ENCODE measurements around the gene ERVH48-1. TPM values are rescaled to one million over a fixed set of nuclear protein-coding genes. Genes with fewer than 3 reads are reported as not detected.
A peak's percentile ranks its signal among the peaks of the same experiment; 100 is the strongest.
"Not testable (repeated sequence)": the region's sequence is repeated elsewhere in the genome, so short reads cannot be mapped to it uniquely, and the experiment has no call there.

Gene ERVH48-1
- total RNA-seq, 4 donors from 2014 or later = not detected

- TF ChIP-seq CTCF (IDR thresholded peaks at IDR 0.05) = no peak
- DNase-seq (ENCODE audit: low spot score) = no peak
- ATAC-seq (ENCODE audit: low FRiP score) = no peak
Observed at GRCh38 chr21:42942244-42942643, 16.8 kb upstream of the ERVH48-1 start.

DNA sequence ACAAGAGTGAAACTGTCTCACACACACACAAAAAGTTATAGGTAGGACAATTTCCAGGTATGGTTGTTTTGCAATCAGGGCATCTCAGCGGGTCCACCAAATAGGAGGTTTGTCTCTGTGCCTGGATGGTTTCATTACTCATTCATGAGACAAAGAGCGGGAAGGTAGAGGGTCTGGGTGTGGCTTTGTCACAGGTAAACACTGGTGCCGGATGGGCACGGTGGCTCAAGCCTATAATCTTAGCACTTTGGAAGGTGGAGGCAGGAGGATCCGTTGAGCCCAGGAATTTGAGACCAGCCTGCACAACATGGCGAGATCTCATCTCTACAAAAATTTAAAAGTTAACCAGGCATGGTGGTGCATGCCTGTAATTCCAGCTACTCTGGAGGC, 16.3 kb upstream of the ERVH48-1 start:
- DNase-seq (ENCODE audit: low spot score) (no peak), ATAC-seq (ENCODE audit: low FRiP score) (no peak)
- TF ChIP-seq CTCF (IDR thresholded peaks at IDR 0.05) = no peak

GRCh38 chr21:42939582-42940413, 14.4 kb upstream of the ERVH48-1 start:
- ATAC-seq (ENCODE audit: low FRiP score) (peak; percentile 97), DNase-seq (ENCODE audit: low spot score) (peak; percentile 39)
- no peak for TF ChIP-seq CTCF (IDR thresholded peaks at IDR 0.05)

DNA sequence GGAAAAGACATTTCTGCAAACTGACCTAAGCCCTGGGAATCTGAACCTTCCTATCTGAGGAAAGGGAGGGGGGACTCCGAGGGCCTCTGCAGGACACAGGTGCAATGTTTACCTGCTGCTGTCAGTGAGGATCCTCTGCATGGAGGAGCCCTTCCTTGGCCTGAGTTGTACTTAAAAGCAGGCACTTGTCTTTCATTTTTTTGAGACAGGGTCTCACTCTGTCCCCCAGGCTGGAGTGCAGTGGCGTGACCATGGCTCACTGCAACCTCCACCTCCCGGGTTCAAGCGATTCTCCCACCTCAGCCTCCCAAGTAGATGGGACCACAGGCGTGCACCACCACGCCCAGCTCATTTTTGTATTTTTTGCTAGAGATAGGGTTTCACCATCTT, 13.2 kb upstream of the ERVH48-1 start:
- not testable (repeated sequence) for DNase-seq (ENCODE audit: low spot score); ATAC-seq (ENCODE audit: low FRiP score)

GRCh38 chr21:42937960-42938605, 12.7 kb upstream of the ERVH48-1 start:
- TF ChIP-seq CTCF (IDR thresholded peaks at IDR 0.05) = no peak
- no peak for ATAC-seq (ENCODE audit: low FRiP score)
- DNase-seq (ENCODE audit: low spot score) = no peak

DNA sequence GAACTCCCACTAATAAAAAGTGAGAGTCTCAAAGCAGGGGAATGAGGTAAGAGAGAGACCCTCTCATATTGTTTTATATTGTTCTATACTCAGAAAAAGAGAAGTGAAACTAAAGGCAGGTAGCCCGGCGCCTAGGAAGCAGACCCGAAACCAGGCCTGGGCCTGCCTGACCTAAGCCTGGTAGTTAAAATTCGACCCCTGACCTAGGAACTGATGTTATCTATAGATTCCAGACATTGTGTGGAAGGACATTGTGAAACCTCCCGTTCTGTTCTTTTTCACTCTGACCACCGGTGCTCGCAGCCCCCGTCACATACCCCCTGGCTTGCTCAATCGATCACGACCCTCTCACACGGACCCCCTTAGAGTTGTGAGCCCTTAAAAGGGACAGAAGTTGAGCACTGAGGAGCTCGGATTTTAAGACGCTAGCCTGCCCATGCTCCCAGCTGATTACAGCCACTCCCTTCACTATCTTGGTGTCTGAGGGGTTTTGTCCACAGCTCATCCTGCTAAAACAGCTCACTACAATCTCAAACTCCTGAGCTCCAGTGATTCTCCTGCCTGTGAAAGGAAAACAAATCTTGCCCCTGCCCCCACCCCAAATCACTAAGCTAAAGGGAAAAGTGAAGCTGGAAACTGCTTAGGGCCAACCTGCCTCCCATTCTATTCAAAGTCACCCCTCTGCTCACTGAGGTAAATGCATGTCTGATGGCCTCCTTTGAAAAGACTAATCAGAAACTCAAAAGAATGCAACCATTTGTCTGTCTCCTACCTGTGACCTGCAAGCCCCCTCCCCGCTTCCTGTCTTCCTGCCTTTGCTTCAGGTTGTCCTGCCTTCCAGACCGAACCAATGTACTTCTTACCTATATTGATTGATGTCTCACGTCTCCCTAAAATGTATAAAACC, 11.9 kb upstream of the ERVH48-1 start:
- not testable (repeated sequence) for ATAC-seq (ENCODE audit: low FRiP score); DNase-seq (ENCODE audit: low spot score)

DNA sequence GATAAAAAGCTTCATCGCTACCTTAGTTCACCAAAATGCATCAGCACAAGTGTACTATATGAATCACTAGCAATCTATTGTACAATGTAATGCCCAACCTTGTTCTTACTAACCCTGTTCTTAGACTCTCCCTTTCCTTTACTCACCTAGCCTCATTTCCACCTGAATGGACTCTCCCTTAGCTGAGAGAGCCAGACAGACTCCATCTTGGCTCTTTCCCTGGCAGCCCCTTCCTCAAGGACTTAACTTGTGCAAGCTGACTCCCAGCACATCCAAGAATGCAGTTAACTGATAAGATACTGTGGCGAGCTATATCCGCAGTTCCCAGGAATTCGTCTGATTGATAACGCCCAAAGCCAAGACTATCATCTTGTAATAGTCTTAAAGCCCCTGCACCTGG, 10.9 kb upstream of the ERVH48-1 start:
- DNase-seq (ENCODE audit: low spot score); ATAC-seq (ENCODE audit: low FRiP score): not testable (repeated sequence)

GRCh38 chr21:42933973-42934372, 8.5 kb upstream of the ERVH48-1 start:
- ATAC-seq (ENCODE audit: low FRiP score); DNase-seq (ENCODE audit: low spot score): not testable (repeated sequence)

DNA sequence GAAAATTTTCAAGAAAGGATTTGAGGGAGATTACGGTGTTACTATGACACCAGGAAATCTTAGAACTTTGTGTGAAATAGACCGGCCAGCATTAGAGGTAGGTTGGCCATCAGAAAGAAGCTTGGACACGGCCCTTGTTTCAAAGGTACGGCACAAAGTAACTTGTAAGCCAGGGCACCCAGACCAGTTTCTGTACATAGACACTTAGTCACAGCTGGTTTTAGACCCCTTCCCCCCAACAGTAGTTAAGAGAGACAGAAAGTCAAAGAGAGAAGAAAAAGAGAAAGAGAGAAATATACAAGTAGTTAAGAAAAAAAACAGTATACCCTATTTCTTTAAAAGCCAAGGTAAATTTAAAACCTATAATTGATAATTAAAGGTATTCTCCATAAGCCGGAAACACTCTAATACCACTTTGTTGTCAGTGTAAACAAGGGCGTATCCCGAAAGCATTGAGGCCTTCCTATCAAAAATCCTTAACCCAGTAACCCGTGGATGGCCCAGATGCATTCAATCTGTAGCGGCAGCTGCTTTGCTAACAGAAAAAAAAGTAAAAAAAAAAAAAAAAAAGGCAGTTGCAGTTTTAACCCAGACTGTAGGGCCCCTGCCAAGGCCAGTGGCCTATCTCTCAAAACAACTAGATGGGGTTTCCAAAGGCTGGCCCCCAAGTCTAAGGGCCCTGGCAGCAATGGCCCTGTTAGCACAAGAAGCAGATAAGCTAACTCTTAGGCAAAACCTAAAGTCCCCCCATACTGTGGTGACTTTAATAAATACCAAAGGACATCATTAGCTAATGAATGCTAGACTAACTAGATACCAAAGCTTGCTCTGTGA, 7.9 kb upstream of the ERVH48-1 start:
- not testable (repeated sequence) for DNase-seq (ENCODE audit: low spot score)

GRCh38 chr21:42932378-42933136, 7.1 kb upstream of the ERVH48-1 start:
- DNase-seq (ENCODE audit: low spot score); ATAC-seq (ENCODE audit: low FRiP score): not testable (repeated sequence)

More for the DNA sequence above, 7.9 kb upstream of the ERVH48-1 start:
- not testable (repeated sequence) for ATAC-seq (ENCODE audit: low FRiP score)
